HFFc6 (cell line): ENCODE data around the gene ZNF462. TPM values are rescaled to one million over a fixed set of nuclear protein-coding genes. Genes with fewer than 3 reads are reported as not detected.
"Not testable (repeated sequence)": the region's sequence is repeated elsewhere in the genome, so short reads cannot be mapped to it uniquely, and the experiment has no call there.

Experiments used
- DNase-seq: peaks from one replicate; pipeline ENCODE4 v3.0.0-alpha.2; 2018
- H3K27ac Mint-ChIP-seq: 2 replicates; pipeline ENCODE4 v1.8.0; 2020; ENCODE audit warnings: mild to moderate bottlenecking, mixed read lengths
- H3K27me3 Mint-ChIP-seq: 2 replicates; pipeline ENCODE4 v1.8.0; 2021; ENCODE audit warnings: mild to moderate bottlenecking, moderate library complexity, mixed read lengths; ENCODE audit not compliant: insufficient read depth
- H3K36me3 Mint-ChIP-seq: 2 replicates; pipeline ENCODE4 v1.8.0; 2021; ENCODE audit warnings: low read depth, mixed read lengths
- H3K4me1 Mint-ChIP-seq: 2 replicates; pipeline ENCODE4 v1.8.0; 2020; ENCODE audit warnings: low read depth, mixed read lengths
- H3K4me3 Mint-ChIP-seq: 2 replicates; pipeline ENCODE4 v1.8.0; 2020; ENCODE audit warnings: mild to moderate bottlenecking, moderate library complexity, mixed read lengths
- H3K9me3 Mint-ChIP-seq: 2 replicates; pipeline ENCODE4 v1.8.0; 2020; ENCODE audit warnings: mild to moderate bottlenecking, mixed read lengths
- total RNA-seq, 6 experiments: library from RNA; stranded (reverse); fragmentation: NEBNext Ultra II Directional; extraction: Animal tissue kit (Norgen Biotek cat#: 25700); gene quantifications; 2 replicates in 1 of 6; 3 replicates in 5 of 6; pipeline ENCODE4 v1.2.3, GENCODE V29; 2021
- TF ChIP-seq, protein P1 (sequence below): fragments of 200-600 bp; sonication (generic); IDR thresholded peaks from 2 replicates; pipeline ENCODE4 v1.5.0; 2021; ENCODE audit warnings: antibody characterized with exemption, mild to moderate bottlenecking

The ZNF462 gene
- total RNA-seq, 6 experiments from 2014 or later: 10.1 to 18.9 (median 15.6) TPM

DNA sequence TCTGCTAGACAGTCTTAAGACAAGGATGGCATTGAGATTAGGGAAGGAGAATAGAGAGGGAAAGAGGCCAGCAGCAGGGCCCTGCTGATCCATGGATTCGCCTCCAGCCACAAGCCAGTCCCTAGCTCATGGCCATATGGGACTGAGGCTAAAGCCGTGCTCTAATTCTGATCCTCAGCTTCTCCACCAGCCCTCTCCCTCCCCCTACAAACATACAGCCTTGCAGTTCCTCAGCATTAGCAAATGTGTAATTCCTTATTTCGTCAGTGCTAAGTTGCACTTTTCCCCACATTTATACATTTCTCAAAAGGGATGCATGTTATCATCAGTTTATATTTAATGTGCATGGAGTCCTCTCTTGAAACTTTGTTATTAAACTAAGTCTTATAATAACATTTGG lies 34.8 kb downstream of the ZNF462 start:
- Mint-ChIP-seq H3K4me3 (no peak overlapping the region), H3K9me3 (peaks cover 12% of the 10 kb centered on the region), H3K4me1 (peaks cover 77% of the 10 kb centered on the region), H3K27ac (peak overlapping the region; percentile 52; the same call in 1 of the 2 replicates), H3K36me3 (peaks cover 23% of the 10 kb centered on the region), H3K27me3 (no peaks in the 10 kb centered on the region)
- no peak for DNase-seq
- TF ChIP-seq, protein P1, sequence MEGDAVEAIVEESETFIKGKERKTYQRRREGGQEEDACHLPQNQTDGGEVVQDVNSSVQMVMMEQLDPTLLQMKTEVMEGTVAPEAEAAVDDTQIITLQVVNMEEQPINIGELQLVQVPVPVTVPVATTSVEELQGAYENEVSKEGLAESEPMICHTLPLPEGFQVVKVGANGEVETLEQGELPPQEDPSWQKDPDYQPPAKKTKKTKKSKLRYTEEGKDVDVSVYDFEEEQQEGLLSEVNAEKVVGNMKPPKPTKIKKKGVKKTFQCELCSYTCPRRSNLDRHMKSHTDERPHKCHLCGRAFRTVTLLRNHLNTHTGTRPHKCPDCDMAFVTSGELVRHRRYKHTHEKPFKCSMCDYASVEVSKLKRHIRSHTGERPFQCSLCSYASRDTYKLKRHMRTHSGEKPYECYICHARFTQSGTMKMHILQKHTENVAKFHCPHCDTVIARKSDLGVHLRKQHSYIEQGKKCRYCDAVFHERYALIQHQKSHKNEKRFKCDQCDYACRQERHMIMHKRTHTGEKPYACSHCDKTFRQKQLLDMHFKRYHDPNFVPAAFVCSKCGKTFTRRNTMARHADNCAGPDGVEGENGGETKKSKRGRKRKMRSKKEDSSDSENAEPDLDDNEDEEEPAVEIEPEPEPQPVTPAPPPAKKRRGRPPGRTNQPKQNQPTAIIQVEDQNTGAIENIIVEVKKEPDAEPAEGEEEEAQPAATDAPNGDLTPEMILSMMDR: no peak

- Mint-ChIP-seq H3K4me1 (peaks cover 54% of the 10 kb centered on the region), H3K36me3 (peaks cover 45% of the 10 kb centered on the region), H3K9me3 (peaks cover 24% of the 10 kb centered on the region)
- H3K27me3 Mint-ChIP-seq, H3K4me3 Mint-ChIP-seq, DNase-seq, H3K27ac Mint-ChIP-seq: not testable (repeated sequence)
Measured at GRCh38 chr9:106900523-106900922, 37.6 kb downstream of the ZNF462 start.

GRCh38 chr9:106906129-106906528 lies 43.2 kb downstream of the ZNF462 start:
- peaks cover 21% of the 10 kb centered on the region for H3K9me3 Mint-ChIP-seq
- H3K27ac Mint-ChIP-seq: no peak overlapping the region
- H3K36me3 Mint-ChIP-seq: peaks cover 46% of the 10 kb centered on the region
- no peaks in the 10 kb centered on the region for H3K27me3 Mint-ChIP-seq
- no peak for DNase-seq
- H3K4me3 Mint-ChIP-seq: no peak overlapping the region
- H3K4me1 Mint-ChIP-seq: peaks cover 5% of the 10 kb centered on the region
- TF ChIP-seq, protein P1: no peak

- Mint-ChIP-seq H3K27ac (no peak overlapping the region), H3K4me3 (no peak overlapping the region), H3K4me1 (peaks cover 26% of the 10 kb centered on the region), H3K9me3 (no peaks in the 10 kb centered on the region), H3K27me3 (no peaks in the 10 kb centered on the region), H3K36me3 (peaks cover 7% of the 10 kb centered on the region; the same call in 1 of the 2 replicates)
- TF ChIP-seq, protein P1: no peak
- DNase-seq: no peak
Measured at GRCh38 chr9:106911951-106912350, 49.0 kb downstream of the ZNF462 start.

DNA sequence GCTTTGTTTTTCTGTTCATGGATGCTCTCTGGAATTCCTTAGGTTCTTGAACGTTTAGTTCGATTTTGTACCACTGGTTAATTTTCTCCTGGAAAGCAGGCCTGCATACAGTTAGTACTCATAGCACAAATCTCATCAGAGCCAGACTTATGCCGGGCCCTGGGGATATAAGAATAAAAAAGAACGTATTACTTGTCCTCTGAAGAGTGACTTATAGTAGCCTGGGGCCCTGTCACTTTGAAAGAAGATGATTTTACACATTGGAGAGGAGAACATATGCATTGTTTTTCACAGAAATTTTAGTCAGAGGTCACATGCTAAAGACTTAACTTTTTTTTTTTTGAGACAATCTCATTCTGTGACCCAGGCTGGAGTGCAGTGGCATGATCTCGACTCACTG lies 50.3 kb downstream of the ZNF462 start:
- H3K27ac Mint-ChIP-seq: no peak overlapping the region
- TF ChIP-seq, protein P1: no peak
- no peaks in the 10 kb centered on the region for H3K27me3 Mint-ChIP-seq
- DNase-seq: no peak
- H3K9me3 Mint-ChIP-seq: no peaks in the 10 kb centered on the region
- peaks cover 34% of the 10 kb centered on the region for H3K4me1 Mint-ChIP-seq
- H3K36me3 Mint-ChIP-seq: peaks cover 5% of the 10 kb centered on the region; the same call in 1 of the 2 replicates
- no peak overlapping the region for H3K4me3 Mint-ChIP-seq

GRCh38 chr9:106915851-106916250 lies 52.9 kb downstream of the ZNF462 start:
- no peaks in the 10 kb centered on the region; the same call in 1 of the 2 replicates for H3K27me3 Mint-ChIP-seq
- peaks cover 15% of the 10 kb centered on the region for H3K36me3 Mint-ChIP-seq
- TF ChIP-seq, protein P1: no peak
- peak overlapping the region; percentile 85 for H3K27ac Mint-ChIP-seq
- no peak for DNase-seq
- no peaks in the 10 kb centered on the region for H3K9me3 Mint-ChIP-seq
- peak overlapping the region; percentile 77 for H3K4me3 Mint-ChIP-seq
- peaks cover 57% of the 10 kb centered on the region for H3K4me1 Mint-ChIP-seq
